K562 (cell line): ENCODE results near the gene WWOX.

Experiments
- CEBPZ ChIP-seq: fragments of 150-350 bp; IDR thresholded peaks from 2 replicates; pipeline ENCODE4 v1.6.1; 2014; ENCODE audit warnings: low read depth, mild to moderate bottlenecking, low read length, borderline replicate concordance
- E2F1 ChIP-seq: sonication (generic); formaldehyde crosslinking; IDR thresholded peaks from 2 replicates; pipeline ENCODE4 v1.8.1; 2023; ENCODE audit warnings: mild to moderate bottlenecking, missing genetic modification reagents, moderate library complexity
- SRF ChIP-seq, 2 experiments: fragments of 250-450, 450-650 bp in 1 of 2; sonication (Bioruptor Pico) in 1 of 2; sonication (generic) in 1 of 2; formaldehyde crosslinking; IDR thresholded peaks; 2 replicates each; pipeline versions ENCODE4 v1.5.0 to v1.5.1; 2020 to 2022; ENCODE audit warnings: mild to moderate bottlenecking in 1 of 2, missing genetic modification reagents in 1 of 2

- TF ChIP-seq SRF (CRISPR knock-in tag; IDR thresholded peaks at IDR 0.05) (no peak), CEBPZ (no peak), E2F1 (CRISPR knock-in tag) (no peak)
These were observed 119.6 kb downstream of the WWOX start for GRCh38 chr16:78218856-78219651.
